Heart right ventricle (tissue), 16 donors: Measurements from ENCODE around the gene CXorf65. TPM values are rescaled to one million over a fixed set of nuclear protein-coding genes. Genes with fewer than 3 reads are reported as not detected.

Experiments used
- ATAC-seq, 8 donors: fragments of 200-7000 bp; cut with Tn5 transposase; one replicate each; pipeline ENCODE4 v1.9.1; 2020; ENCODE audit warnings: mild to moderate bottlenecking in 8 of 8, moderate library complexity in 8 of 8, moderate number of reproducible peaks in 1 of 8
- DNase-seq, 2 donors: peaks; one replicate each; pipeline ENCODE4 v3.0.0-alpha.2; 2020
- H3K27ac ChIP-seq, 10 donors: fragments of 200-600 bp; sonication (generic) in 2 of 10; one replicate each; pipeline versions ENCODE4 v1.5.0 to v1.8.0; 2020 to 2022; ENCODE audit warnings: mild to moderate bottlenecking in 3 of 10
- H3K27me3 ChIP-seq, 7 donors: fragments of 200-600 bp; one replicate each; pipeline ENCODE4 v1.8.0; 2021 to 2022; ENCODE audit warnings: mild to moderate bottlenecking in 2 of 7
- H3K36me3 ChIP-seq, 9 donors: fragments of 200-600 bp; sonication (generic) in 1 of 9; one replicate each; pipeline versions ENCODE4 v1.5.0 to v1.8.0; 2020 to 2022; ENCODE audit warnings: mild to moderate bottlenecking in 2 of 9
- H3K4me1 ChIP-seq, 9 donors: fragments of 200-600 bp; sonication (generic) in 1 of 9; one replicate each; pipeline versions ENCODE4 v1.5.0 to v1.8.0; 2020 to 2022; ENCODE audit warnings: mild to moderate bottlenecking in 4 of 9
- H3K4me3 ChIP-seq, 10 donors: fragments of 200-600 bp; sonication (generic) in 2 of 10; one replicate each; pipeline versions ENCODE4 v1.5.0 to v1.8.0; 2020 to 2022; ENCODE audit warnings: mild to moderate bottlenecking in 7 of 10, moderate library complexity in 2 of 10
- H3K9me3 ChIP-seq, 11 donors: fragments of 200-600 bp in 10 of 11; sonication (generic) in 2 of 11; one replicate each; pipeline versions ENCODE4 v1.5.0 to v1.8.0; 2013 to 2022; ENCODE audit warnings: mild to moderate bottlenecking in 2 of 11, control low read depth in 1 of 11, moderate library complexity in 1 of 11
- CTCF ChIP-seq, 9 donors: fragments of 200-600 bp; sonication (generic) in 2 of 9; IDR thresholded peaks; one replicate each; pipeline versions ENCODE4 v1.5.0 to v1.8.0; 2021 to 2022; ENCODE audit warnings: antibody characterized with exemption in 9 of 9, mild to moderate bottlenecking in 5 of 9, moderate library complexity in 1 of 9
- WGBS, 2 donors: extraction: QIAGEN DNeasy Blood & Tissue Kit; methylation state at CpG; one replicate each; pipeline ENCODE4 v1.1.7; 2013; ENCODE audit warnings: inconsistent platforms in 1 of 2; 5-methylcytosine and 5-hydroxymethylcytosine counted together
- intact Hi-C, 10 donors: fragments of 100-400 bp; cut with DNase I; formaldehyde crosslinking; loops; one replicate each; pipeline versions ENCODE4 v1.11.1 to v1.14.2; 2022
- polyA plus RNA-seq, 2 donors: library from polyadenylated mRNA; stranded (reverse); fragments of 200-250 nt; gene quantifications; one replicate each; pipeline ENCODE4 v1.2.3, GENCODE V29; 2013
- total RNA-seq, 10 donors: library from RNA; stranded (reverse); fragmentation: NEBNext Ultra II Directional in 3 of 10; extraction: Animal tissue kit (Norgen Biotek cat#: 25700) in 3 of 10; gene quantifications; one replicate each; pipeline versions ENCODE4 v1.2.1 to v1.2.4, GENCODE V29; 2021 to 2023
- donor health status: Arrhythmogenic right ventricular cardiomyopathy.
- donor health status: ischemic (EF 13 %, LVEDD 7.1; RV severe dilation, severe dysfunction).
- donor health status: healthy with polysubstance abuse.
- donor health status: DM: no; HTN: yes; CAD: no.
- donor health status: DM: no; HTN: no; CAD: no.
- donor health status: ischemic (EF 25% LVEDD 6.9; RV normal size, moderate dysfunction).
- donor health status: ischemic (EF 25% LVEDD 5.7; RV mildly dilated, moderate dysfunction).
- donor health status: healthy.
- donor health status: DM: yes; HTN: yes; CAD: no.
- donor health status: Ischemic cardiomyopathy.
- donor health status: ischemic (EF 35%, LVEDD 5.7; RV mildly dilated, moderate dysfunction).
- donor health status: nonischemic (EF 11% LVEDD 7.7; RV severe dilation, severe dysfunction).
- donor health status: DM: yes; HTN: yes; CAD: no.
- donor health status: PGD.
- donor health status: ischemic (EF 29% LVEDD 5.4; RV normal size, mild dysfunction).
- donor health status: nonischemic (EF 23%, LVEDD 6.1; RV moderate dilation, normal function).

Gene CXorf65
- total and polyA plus RNA-seq, 12 donors = not detected

- intact Hi-C loops = no loop called here
- no peak for DNase-seq
- TF ChIP-seq CTCF (IDR thresholded peaks at IDR 0.05) = no peak
- no peak overlapping the region for H3K27ac ChIP-seq
- H3K27me3 ChIP-seq = no peaks in the 10 kb centered on the region
- no peak overlapping the region for H3K4me3 ChIP-seq
- no peaks in the 10 kb centered on the region for H3K9me3 ChIP-seq
- ATAC-seq = no peak
- WGBS, 2 donors = 90 to 97% methylated on average over 3 of the region's 3 CpGs
- peaks cover 0 to 4% (median 0%) of the 10 kb centered on the region in 9 donors for H3K36me3 ChIP-seq
- H3K4me1 ChIP-seq = peaks cover 0 to 44% (median 0%) of the 10 kb centered on the region in 9 donors
These were observed 912 bp downstream of the CXorf65 start for GRCh38 chrX:71105628-71106027.

- ATAC-seq (peak in 4 of 8 donors; percentile 18 to 50 (median 44)), DNase-seq (peak in 1 of 2 donors; percentile 22)
- Histone ChIP-seq H3K4me1 (peaks cover 0 to 42% (median 0%) of the 10 kb centered on the region in 9 donors), H3K27me3 (peaks cover 0 to 5% (median 0%) of the 10 kb centered on the region in 7 donors), H3K27ac (peak overlapping the region in 8 of 10 donors; percentile 20 to 75 (median 44)), H3K9me3 (no peaks in the 10 kb centered on the region), H3K36me3 (peaks cover 0 to 4% (median 0%) of the 10 kb centered on the region in 9 donors), H3K4me3 (peak overlapping the region in 2 of 10 donors; percentile 9 to 22)
- TF ChIP-seq CTCF (IDR thresholded peaks at IDR 0.05) = no peak
- intact Hi-C loops = no loop called here
- 35 to 42% methylated on average over 8 of the region's 10 CpGs for WGBS, 2 donors
These were observed 3.2 kb downstream of the CXorf65 start for GRCh38 chrX:71103110-71103983.

- Histone ChIP-seq H3K4me1 (peaks cover 0 to 41% (median 9%) of the 10 kb centered on the region in 9 donors), H3K4me3 (no peak overlapping the region), H3K36me3 (peaks cover 0 to 4% (median 0%) of the 10 kb centered on the region in 9 donors), H3K27me3 (peaks cover 0 to 13% (median 0%) of the 10 kb centered on the region in 7 donors), H3K9me3 (no peaks in the 10 kb centered on the region), H3K27ac (peak overlapping the region in 1 of 10 donors; percentile 75)
- no peak for TF ChIP-seq CTCF (IDR thresholded peaks at IDR 0.05)
- 69 to 70% methylated on average over 3 of the region's 3 CpGs for WGBS, 2 donors
- ATAC-seq (no peak), DNase-seq (no peak)
- intact Hi-C loops = no loop called here
These were observed 4.2 kb downstream of the CXorf65 start for GRCh38 chrX:71102292-71102691.

- no peak for DNase-seq
- intact Hi-C loops = no loop called here
- WGBS, 2 donors = 81 to 83% methylated on average over 30 to 31 of the region's 31 CpGs
- Histone ChIP-seq H3K27me3 (peaks cover 0 to 23% (median 0%) of the 10 kb centered on the region in 7 donors), H3K4me3 (no peak overlapping the region), H3K9me3 (no peaks in the 10 kb centered on the region), H3K27ac (no peak overlapping the region), H3K36me3 (peaks cover 0 to 4% (median 0%) of the 10 kb centered on the region in 9 donors), H3K4me1 (peaks cover 0 to 42% (median 9%) of the 10 kb centered on the region in 9 donors)
- TF ChIP-seq CTCF (IDR thresholded peaks at IDR 0.05) = no peak
- no peak for ATAC-seq
These were observed 5.7 kb downstream of the CXorf65 start for GRCh38 chrX:71100581-71101505.
